ENCODE data around the gene AOPEP. TPM values are rescaled to one million over a fixed set of nuclear protein-coding genes. Genes with fewer than 3 reads are reported as not detected.
"Not testable (repeated sequence)": the region's sequence is repeated elsewhere in the genome, so short reads cannot be mapped to it uniquely, and the experiment has no call there.

AOPEP gene
- total RNA-seq, 4 donors from 2014 or later = 149 to 306 (median 193) TPM

DNA sequence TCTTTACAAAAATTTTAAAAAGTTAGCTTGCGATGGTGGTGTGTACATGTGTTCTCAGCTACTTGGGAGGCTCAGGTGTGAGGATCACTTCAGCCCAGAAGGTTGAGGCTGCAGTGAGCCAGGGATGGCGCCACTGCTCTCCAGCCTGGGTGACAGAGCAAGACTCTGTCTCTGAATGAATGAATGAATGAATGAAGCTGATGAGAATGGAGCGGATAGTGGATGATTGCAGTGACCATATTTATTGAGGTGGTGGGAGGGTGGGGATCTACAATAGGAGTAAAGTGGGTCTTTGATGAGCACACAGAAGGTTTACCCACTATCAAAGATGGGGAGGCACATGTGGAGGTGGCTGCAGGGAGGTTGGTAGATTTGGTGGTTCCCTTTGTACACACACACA, 120.2 kb downstream of the AOPEP start:
- TF ChIP-seq EP300 (IDR thresholded peaks at IDR 0.05) (no peak), POLR2A (IDR thresholded peaks at IDR 0.05) (no peak), POLR2AphosphoS5 (IDR thresholded peaks at IDR 0.05) (no peak)
- TF ChIP-seq, protein P1, sequence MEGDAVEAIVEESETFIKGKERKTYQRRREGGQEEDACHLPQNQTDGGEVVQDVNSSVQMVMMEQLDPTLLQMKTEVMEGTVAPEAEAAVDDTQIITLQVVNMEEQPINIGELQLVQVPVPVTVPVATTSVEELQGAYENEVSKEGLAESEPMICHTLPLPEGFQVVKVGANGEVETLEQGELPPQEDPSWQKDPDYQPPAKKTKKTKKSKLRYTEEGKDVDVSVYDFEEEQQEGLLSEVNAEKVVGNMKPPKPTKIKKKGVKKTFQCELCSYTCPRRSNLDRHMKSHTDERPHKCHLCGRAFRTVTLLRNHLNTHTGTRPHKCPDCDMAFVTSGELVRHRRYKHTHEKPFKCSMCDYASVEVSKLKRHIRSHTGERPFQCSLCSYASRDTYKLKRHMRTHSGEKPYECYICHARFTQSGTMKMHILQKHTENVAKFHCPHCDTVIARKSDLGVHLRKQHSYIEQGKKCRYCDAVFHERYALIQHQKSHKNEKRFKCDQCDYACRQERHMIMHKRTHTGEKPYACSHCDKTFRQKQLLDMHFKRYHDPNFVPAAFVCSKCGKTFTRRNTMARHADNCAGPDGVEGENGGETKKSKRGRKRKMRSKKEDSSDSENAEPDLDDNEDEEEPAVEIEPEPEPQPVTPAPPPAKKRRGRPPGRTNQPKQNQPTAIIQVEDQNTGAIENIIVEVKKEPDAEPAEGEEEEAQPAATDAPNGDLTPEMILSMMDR (IDR thresholded peaks at IDR 0.05) = no peak
- Histone ChIP-seq H3K36me3 (no peaks in the 10 kb centered on the region), H3K4me1 (peaks cover 25% of the 10 kb centered on the region), H3K4me3 (no peak overlapping the region), H3K27me3 (no peaks in the 10 kb centered on the region), H3K9me3 (no peaks in the 10 kb centered on the region), H3K27ac (no peak overlapping the region)
- whole genome bisulfite sequencing = 100% methylated on average over 3 of the region's 3 CpGs
- no peak for DNase-seq (ENCODE audit: low spot score in 2 of 2)

DNA sequence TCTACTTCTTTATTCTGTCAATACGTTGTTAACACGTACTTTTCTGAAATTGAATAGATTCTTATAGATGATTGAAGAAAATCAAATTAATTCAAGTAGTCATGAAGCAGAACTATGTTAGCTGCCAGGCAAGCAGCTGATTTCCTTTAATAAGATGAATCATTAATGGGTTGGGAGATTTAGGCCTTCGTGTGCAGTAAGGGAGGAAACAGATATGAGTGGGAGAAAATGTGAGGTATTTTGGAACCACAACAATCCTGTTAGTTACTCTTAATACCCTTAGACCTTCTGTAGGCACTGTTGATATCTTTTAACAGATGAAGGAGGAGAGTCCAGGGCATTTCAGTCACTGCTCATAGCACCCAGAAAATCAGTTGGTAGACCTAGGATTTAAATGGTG, 121.0 kb downstream of the AOPEP start:
- WGBS = 32% methylated on average over 3 of the region's 3 CpGs
- no peak for DNase-seq (ENCODE audit: low spot score in 2 of 2)

DNA sequence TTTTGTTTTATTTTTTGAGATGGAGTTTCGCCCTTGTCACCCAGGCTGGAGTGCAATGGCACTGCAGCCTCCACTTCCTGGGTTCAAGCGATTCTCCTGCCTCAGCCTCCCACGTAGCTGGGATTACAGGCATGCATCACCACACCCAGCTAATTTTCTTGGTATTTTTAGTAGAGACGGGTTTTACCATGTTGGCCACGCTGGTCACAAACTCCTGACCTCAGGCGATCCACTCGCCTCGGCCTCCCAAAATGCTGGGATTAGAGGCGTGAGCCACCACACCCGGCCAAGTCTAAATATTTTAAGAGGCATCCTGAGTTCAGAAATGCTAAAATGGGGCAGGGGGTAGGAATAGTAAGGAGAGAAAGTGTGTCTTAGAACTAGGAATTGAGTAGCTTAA, 122.3 kb downstream of the AOPEP start:
- not testable (repeated sequence) for H3K27ac ChIP-seq; DNase-seq (ENCODE audit: low spot score in 2 of 2)
- 92% methylated on average over 10 of the region's 10 CpGs for WGBS

More for the DNA sequence above, 121.0 kb downstream of the AOPEP start:
- no peaks in the 10 kb centered on the region for H3K36me3 ChIP-seq
- H3K4me3 ChIP-seq = no peak overlapping the region
- H3K9me3 ChIP-seq = no peaks in the 10 kb centered on the region
- H3K27me3 ChIP-seq = no peaks in the 10 kb centered on the region
- peak overlapping the region; percentile 25 for H3K27ac ChIP-seq
- TF ChIP-seq POLR2AphosphoS5 (IDR thresholded peaks at IDR 0.05) (no peak), EP300 (IDR thresholded peaks at IDR 0.05) (no peak), POLR2A (IDR thresholded peaks at IDR 0.05) (no peak)
- TF ChIP-seq, protein P1 (IDR thresholded peaks at IDR 0.05) = no peak
- peaks cover 32% of the 10 kb centered on the region for H3K4me1 ChIP-seq

DNA sequence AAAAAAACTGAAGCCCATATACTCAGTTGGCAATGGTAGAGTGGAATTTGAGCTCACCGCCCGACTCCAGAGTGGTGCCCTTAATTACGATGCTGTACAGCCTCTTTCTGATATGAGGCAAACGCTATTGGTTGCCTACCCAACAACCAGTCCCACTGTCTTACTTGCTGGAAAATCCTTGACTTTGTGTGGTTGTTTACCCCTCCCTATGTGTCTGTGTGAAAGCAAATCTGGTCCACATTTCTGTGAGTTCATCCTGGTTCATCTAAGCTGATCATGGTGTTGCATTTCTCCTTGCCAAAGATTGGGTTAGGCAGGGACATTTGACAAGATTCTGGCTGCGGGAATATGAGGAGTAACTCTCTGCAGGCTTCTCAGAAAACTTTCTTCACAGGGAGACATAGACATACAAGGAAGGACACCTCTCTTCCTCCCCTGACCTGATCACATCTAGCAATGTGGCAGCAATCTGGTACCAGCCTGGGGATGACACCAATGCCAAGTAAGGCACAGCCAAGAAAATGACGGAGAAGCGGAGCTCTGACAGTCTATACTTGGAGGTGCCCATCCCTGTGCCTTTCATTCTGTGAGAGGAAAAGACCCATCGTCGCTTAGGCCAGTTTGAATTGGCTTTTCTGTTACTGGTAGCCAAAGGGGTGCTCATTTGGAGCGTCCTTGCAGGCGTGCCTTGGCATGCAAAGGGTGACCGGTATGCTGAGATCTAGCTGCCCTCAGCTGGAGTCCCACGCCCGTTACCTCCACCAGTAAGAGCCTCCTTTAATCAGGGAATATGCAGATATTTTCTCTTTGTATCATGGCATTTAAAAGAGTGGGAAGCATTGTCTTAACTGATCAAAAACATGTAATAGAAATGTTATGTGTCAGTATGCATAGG, 124.3 kb downstream of the AOPEP start:
- WGBS = 86% methylated on average over 14 of the region's 14 CpGs
- Histone ChIP-seq H3K36me3 (no peaks in the 10 kb centered on the region), H3K27me3 (no peaks in the 10 kb centered on the region), H3K4me3 (no peak overlapping the region), H3K9me3 (no peaks in the 10 kb centered on the region), H3K4me1 (peaks cover 32% of the 10 kb centered on the region), H3K27ac (peak overlapping the region; percentile 54)
- no peak for DNase-seq (ENCODE audit: low spot score in 2 of 2)
- TF ChIP-seq POLR2AphosphoS5 (IDR thresholded peaks at IDR 0.05) = no peak
- TF ChIP-seq EP300 (IDR thresholded peaks at IDR 0.05) = no peak
- no peak for TF ChIP-seq POLR2A (IDR thresholded peaks at IDR 0.05)
- TF ChIP-seq, protein P1 (IDR thresholded peaks at IDR 0.05) = no peak

More for the DNA sequence above, 122.3 kb downstream of the AOPEP start:
- H3K27me3 ChIP-seq, H3K36me3 ChIP-seq, H3K4me3 ChIP-seq, H3K9me3 ChIP-seq: not testable (repeated sequence)
- H3K4me1 ChIP-seq = peaks cover 32% of the 10 kb centered on the region

DNA sequence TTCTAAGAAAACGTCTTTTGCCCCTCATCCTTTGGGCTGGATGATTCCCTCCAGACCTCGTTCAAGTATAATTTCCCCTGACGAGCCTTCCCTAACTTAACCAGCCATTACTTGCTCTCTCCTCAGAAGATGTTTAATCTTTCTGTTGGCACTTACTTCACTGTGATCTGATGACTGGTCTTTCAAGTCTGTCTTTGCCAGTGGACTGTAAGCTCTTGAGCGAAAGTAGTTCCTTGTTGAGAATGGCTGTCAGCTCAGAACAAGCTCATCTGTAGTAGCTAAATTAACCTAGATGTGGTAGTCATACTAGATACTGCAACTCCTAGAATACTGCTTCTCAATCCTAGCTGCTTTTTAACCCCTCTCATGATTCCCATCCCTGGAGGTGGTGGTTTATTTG, 125.0 kb downstream of the AOPEP start:
- 47% methylated on average over 4 of the region's 4 CpGs for WGBS
- Histone ChIP-seq H3K36me3 (no peaks in the 10 kb centered on the region), H3K4me1 (peaks cover 32% of the 10 kb centered on the region), H3K27ac (no peak overlapping the region), H3K27me3 (no peaks in the 10 kb centered on the region), H3K9me3 (no peaks in the 10 kb centered on the region), H3K4me3 (no peak overlapping the region)
- TF ChIP-seq POLR2AphosphoS5 (IDR thresholded peaks at IDR 0.05) = no peak
- no peak for TF ChIP-seq EP300 (IDR thresholded peaks at IDR 0.05)
- TF ChIP-seq, protein P1 (IDR thresholded peaks at IDR 0.05) = no peak
- TF ChIP-seq POLR2A (IDR thresholded peaks at IDR 0.05) = no peak
- DNase-seq (ENCODE audit: low spot score in 2 of 2) = no peak

Measured in suprapubic skin (tissue), 4 donors.